Activated naive CD8-positive, alpha-beta T cell (primary cell): ENCODE results near the gene RELL2.
"Not testable (repeated sequence)": the region's sequence is repeated elsewhere in the genome, so short reads cannot be mapped to it uniquely, and the experiment has no call there.

Experiments
- H3K27ac Mint-ChIP-seq: one replicate; pipeline ENCODE4 v1.8.0; 2021; ENCODE audit warnings: mixed read lengths
- H3K27me3 Mint-ChIP-seq: one replicate; pipeline ENCODE4 v1.8.0; 2021; ENCODE audit warnings: mixed read lengths
- H3K36me3 Mint-ChIP-seq: one replicate; pipeline ENCODE4 v1.8.0; 2021; ENCODE audit warnings: mixed read lengths
- H3K4me1 Mint-ChIP-seq: one replicate; pipeline ENCODE4 v1.8.0; 2021; ENCODE audit warnings: low read depth, mixed read lengths
- H3K4me3 Mint-ChIP-seq: one replicate; pipeline ENCODE4 v1.8.0; 2021; ENCODE audit warnings: mild to moderate bottlenecking, mixed read lengths
- H3K9me3 Mint-ChIP-seq: one replicate; pipeline ENCODE4 v1.8.0; 2021; ENCODE audit warnings: low read depth, mixed read lengths

The RELL2 gene, protein sequence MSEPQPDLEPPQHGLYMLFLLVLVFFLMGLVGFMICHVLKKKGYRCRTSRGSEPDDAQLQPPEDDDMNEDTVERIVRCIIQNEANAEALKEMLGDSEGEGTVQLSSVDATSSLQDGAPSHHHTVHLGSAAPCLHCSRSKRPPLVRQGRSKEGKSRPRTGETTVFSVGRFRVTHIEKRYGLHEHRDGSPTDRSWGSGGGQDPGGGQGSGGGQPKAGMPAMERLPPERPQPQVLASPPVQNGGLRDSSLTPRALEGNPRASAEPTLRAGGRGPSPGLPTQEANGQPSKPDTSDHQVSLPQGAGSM

DNA sequence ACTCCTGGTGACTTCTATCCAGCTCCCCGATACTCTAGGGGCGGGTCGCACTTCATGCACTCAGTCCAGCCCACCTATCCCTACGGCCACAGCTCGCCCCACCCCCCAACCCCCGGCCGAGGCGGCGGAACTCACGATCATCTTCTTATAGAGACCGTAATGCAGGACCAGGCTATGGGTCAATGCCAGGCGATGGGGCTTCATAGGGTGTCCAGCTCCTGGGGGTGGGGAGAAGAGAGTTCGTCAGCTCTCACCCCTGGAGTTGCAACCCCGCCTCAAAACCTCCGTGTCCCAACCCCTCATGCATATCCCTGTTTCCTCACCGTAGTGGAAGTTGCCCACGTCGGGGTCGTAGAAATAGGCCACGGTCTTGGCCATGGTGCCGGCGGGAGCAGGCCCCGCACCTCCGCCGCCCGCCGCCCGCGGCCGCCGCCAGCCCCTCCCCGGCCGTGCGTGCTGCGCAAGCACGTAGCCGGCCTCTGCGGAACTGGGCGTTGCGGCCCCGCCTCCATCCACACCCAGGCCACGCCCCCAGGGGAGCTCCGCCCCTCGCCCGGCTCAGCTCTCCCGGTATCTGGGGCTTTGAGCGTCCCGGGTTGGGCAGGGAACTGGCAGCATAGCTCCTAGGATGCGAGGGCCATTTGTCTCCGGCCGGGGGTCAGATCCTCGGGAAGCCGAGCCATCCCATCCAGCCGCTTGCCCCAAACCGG is at the start of gene RELL2, which contains the start of gene HDAC3:
Gene RELL2, plus strand, starts transcription at position 585 of the 710 bp plus-strand sequence. CDS start 1,229 bp downstream, outside the sequence.
Gene HDAC3, minus strand, starts transcription at position 437 of the 710 bp plus-strand sequence. Its CDS starts 59 bp downstream, at position 378.
- Mint-ChIP-seq H3K4me1 (peaks cover 49% of the 10 kb centered on the region), H3K27ac (peak within 1 kb of the TSS; percentile 96), H3K4me3 (peak within 1 kb of the TSS; percentile 94), H3K27me3 (no peaks in the 10 kb centered on the region), H3K36me3 (peaks cover 3% of the 10 kb centered on the region), H3K9me3 (no peaks in the 10 kb centered on the region)

DNA sequence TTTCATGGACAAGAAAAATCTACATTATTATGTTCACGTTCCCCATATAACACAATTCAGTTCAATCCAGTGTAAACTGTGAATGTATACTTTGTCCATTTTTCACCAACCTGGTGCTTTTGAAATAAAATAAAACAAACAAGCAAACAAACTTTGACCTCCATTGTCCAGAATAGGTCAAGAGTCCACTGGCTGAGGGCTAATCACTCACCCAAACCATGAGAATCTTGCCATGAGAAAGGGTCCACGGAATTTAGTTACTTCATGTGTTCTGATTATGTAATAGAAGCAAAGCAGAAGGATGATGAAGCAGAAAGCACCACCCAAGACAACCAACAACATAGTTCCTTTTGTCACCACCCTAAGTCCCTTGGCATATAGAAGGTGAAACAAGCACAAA is 46.7 kb upstream of the RELL2 start:
- Mint-ChIP-seq H3K27me3 (no peaks in the 10 kb centered on the region), H3K4me1 (peaks cover 45% of the 10 kb centered on the region), H3K27ac (no peak overlapping the region), H3K4me3 (no peak overlapping the region), H3K9me3 (no peaks in the 10 kb centered on the region), H3K36me3 (peaks cover 2% of the 10 kb centered on the region)

DNA sequence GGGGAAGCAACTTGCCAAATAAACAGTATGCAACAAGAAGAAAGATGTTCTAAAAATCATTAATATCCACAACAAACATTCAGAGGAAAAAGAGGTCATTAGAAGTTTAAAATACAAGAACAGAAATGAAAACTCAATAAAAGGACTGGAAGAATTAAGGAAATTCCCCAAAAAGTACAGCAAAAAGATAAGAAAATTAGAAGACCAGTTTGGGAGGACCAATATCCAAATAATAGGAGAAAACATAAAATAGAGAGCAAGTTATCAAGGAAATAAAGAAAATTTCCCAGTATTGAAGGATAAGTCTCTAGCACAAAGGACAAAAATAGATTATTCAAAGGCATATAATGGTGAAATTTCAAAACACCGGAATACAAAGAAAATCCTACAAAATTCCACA is 39.9 kb upstream of the RELL2 start:
- peak overlapping the region; percentile 55 for H3K27ac Mint-ChIP-seq
- H3K36me3 Mint-ChIP-seq, result peaks cover 10% of the 10 kb centered on the region
- H3K4me1 Mint-ChIP-seq, result peaks cover 75% of the 10 kb centered on the region
- no peak overlapping the region for H3K4me3 Mint-ChIP-seq
- H3K27me3 Mint-ChIP-seq, result no peaks in the 10 kb centered on the region
- H3K9me3 Mint-ChIP-seq, result no peaks in the 10 kb centered on the region

DNA sequence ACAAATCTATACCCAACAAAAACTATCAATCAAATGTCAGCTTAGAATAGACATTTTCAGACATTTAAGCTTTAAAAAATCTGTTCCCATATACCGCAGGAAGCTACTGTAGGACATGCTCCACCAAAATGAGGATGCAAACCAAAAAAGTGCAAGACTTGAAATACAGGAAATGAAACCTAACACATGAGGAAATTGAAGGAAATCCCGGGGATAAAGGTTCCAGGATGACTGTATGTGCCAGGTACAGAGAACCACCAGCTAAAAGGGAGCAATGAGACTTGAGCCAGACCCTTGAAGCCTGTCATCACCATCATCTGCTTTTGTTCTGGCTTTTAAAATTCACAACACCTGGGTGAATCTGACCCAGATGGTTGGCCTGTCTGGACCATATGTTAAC is 39.4 kb upstream of the RELL2 start:
- no peaks in the 10 kb centered on the region for H3K27me3 Mint-ChIP-seq
- no peaks in the 10 kb centered on the region for H3K9me3 Mint-ChIP-seq
- H3K27ac Mint-ChIP-seq, result peak overlapping the region; percentile 55
- H3K4me3 Mint-ChIP-seq, result peak overlapping the region; percentile 20
- peaks cover 10% of the 10 kb centered on the region for H3K36me3 Mint-ChIP-seq
- H3K4me1 Mint-ChIP-seq, result peaks cover 75% of the 10 kb centered on the region

DNA sequence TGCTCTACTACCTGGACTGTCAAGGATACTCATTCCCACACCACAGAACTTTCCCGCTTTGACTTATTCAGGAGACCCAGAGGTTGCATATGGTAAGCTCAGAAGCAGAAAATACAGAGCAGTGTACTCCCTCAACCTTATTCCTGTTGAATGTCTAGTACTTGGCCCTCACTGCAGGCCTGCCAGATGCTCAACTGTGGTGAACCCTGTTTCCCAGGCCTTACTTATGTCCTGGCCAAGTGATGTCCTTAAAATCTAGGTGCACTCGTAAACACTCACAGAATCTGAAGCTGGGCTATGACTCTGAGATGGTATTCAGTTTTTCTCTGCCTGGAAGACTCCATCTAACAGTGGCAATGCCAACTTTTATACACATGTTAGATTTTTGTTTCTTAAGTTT is 39.0 kb upstream of the RELL2 start:
- Mint-ChIP-seq H3K9me3 (no peaks in the 10 kb centered on the region), H3K36me3 (peaks cover 10% of the 10 kb centered on the region), H3K4me3 (no peak overlapping the region), H3K27ac (peak overlapping the region; percentile 55), H3K4me1 (peaks cover 75% of the 10 kb centered on the region), H3K27me3 (no peaks in the 10 kb centered on the region)

DNA sequence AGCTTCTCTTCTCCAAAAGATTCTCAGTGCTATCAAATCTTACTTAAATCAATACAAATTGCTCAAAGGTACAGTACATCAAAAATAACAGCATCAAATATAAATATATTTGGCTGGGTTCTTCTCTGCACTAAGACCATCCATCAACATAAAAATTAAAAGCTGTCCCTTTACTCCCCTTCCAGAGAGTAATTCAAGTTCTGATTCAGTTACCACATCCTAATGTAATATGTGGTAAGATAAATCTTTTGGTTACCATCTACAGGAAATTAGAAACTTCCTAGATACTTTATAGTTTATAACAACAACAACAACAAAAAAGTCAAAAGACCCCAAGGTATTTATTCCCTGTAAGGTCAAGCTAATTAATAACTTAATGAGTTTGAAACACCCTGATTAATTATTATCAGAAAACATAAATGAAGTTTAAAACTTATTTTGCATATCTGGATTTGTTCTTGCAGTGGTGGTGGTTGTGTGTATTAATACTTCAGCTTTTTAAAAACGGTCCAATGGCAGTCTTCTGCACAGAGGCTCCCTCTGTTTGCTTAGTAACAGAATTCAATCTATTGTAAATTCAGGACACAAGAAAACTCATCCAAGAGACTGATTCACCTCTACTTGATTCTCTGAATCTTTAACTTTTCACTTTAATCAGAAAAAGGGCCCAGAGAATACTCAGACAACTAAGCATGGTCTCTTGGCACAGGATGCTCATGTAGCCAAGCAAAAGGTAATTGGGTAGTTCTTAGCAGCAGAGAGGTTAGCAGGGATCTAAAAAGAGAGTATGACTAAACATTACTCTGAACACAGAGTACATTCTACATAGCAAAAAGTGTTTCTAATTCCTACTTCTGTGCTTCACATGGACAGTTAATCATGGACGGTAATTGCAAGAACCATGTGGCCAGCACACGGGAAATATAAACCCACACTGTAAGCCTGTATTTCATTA is 38.1 kb upstream of the RELL2 start:
- Mint-ChIP-seq H3K9me3 (no peaks in the 10 kb centered on the region), H3K4me3 (no peak overlapping the region), H3K4me1 (peaks cover 77% of the 10 kb centered on the region), H3K27ac (peak overlapping the region; percentile 78), H3K36me3 (peaks cover 10% of the 10 kb centered on the region), H3K27me3 (no peaks in the 10 kb centered on the region)

DNA sequence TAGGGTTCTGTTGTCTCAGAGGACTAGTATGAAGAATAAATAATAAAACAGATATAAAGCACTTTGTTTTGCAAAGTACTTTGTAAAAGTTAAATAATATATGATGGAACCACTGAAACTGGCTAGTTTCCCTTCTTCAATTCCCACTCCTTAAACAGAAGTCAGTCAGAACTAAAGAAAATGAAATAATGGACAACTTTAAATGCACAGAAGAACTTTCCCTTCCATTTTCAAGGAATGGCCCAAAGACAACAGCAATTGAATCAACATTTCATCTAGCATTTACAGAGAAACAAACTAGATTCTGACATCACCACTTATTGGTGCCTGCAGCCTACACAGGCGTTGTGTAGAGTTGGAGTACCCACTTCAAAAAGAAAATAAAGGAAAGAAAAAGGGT is 34.2 kb upstream of the RELL2 start:
- peak overlapping the region; percentile 64 for H3K4me3 Mint-ChIP-seq
- H3K27ac Mint-ChIP-seq, result peak overlapping the region; percentile 84
- H3K4me1 Mint-ChIP-seq, result peaks cover 93% of the 10 kb centered on the region
- H3K9me3 Mint-ChIP-seq, result no peaks in the 10 kb centered on the region
- H3K27me3 Mint-ChIP-seq, result no peaks in the 10 kb centered on the region
- H3K36me3 Mint-ChIP-seq, result peaks cover 3% of the 10 kb centered on the region

DNA sequence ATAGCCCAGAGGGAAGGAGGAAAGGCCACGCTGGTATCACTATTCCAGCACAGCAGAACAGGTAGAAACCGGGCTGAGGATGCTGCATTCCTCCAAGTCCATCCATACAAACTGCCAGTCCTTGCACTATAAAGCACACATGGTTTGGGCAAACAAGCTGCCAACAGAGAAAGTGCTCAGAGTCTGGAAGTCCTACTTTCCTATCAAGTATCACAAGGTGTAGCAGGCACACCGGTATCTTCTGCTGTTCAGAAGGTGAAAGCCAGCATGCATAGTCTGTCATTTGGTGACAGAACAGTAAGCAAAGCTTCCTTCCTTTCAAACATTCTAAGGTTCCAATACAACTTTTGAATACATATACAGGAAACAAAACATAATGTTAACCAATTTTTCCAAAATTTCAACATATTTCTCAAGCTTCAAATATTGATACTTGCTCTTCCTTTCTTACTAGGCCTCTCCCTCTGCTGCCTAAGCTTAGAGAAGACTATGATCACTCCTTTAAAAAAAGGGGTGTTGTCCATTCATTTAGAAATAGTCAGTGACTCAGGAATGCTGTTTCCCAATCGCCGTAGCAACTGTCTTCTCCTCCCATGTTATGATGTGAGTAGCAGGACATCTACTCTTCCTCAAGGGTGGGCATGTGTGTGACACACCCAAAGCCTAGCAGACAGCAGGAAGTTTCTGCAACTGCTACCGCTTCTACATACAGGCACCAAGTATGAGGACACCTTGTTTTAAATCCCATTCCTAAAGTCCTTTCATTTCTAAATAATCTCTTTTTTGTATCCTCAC is 32.7 kb upstream of the RELL2 start:
- Mint-ChIP-seq H3K9me3 (no peaks in the 10 kb centered on the region), H3K4me3 (peak overlapping the region; percentile 77), H3K27me3 (no peaks in the 10 kb centered on the region), H3K4me1 (peaks cover 93% of the 10 kb centered on the region), H3K36me3 (peaks cover 6% of the 10 kb centered on the region), H3K27ac (peak overlapping the region; percentile 89)

DNA sequence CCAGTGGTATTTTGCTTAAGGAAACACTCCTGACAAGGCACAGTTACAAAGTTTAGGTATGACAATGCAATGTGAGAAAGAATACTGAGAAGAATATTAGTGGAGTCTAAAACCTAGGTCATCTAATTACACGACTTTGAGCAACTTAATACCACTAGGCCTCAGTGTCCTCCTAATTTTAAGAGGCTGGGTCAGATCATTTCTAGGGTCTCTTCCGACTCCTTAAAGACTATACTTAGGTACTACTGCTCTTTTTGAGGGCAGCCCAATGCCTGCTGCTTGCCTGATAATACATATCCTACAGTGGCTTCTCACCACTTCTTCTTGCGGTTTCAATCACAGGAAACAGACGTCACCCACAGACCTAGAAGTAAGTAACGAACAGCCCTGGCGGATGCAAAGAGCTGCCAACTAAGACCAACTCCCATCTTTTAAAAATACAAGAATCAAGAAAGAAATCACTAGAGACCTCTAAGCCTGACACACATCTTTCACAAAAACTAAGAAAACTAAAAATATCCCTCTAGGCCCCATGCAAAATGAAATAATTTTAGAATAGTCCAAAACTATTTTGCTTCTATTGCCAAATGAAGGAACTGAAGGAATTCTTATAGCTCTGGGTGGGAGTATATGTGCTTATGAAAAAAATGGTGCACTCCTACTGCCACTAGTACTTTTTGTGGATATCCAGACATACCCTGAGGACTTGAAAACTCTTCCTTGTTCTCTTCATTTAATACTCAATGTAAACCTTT is 31.1 kb upstream of the RELL2 start:
- H3K4me3 Mint-ChIP-seq, result peak overlapping the region; percentile 69
- peaks cover 88% of the 10 kb centered on the region for H3K4me1 Mint-ChIP-seq
- no peaks in the 10 kb centered on the region for H3K27me3 Mint-ChIP-seq
- H3K27ac Mint-ChIP-seq, result peak overlapping the region; percentile 83
- peaks cover 9% of the 10 kb centered on the region for H3K36me3 Mint-ChIP-seq
- H3K9me3 Mint-ChIP-seq, result no peaks in the 10 kb centered on the region

DNA sequence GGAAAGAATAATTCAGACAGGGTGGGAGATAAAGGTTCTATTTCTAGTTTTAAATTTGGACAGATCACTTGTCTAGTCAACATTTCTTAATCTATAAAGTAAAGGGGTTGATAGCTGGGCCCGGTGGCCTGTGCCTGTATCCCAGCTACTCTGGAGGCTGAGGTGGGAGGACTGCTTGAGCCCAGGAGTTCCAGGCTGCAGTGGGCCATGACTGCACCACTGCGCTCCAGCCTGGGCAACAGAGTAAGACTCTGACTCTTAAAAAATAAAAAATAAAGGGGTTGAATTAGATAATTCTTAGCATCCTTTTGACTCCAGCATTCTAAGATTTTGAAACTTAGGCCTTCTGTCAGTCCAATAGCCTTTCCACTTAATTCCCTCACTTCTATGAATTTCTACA is 28.8 kb upstream of the RELL2 start:
- H3K27ac Mint-ChIP-seq, result peak overlapping the region; percentile 90
- H3K9me3 Mint-ChIP-seq, result no peaks in the 10 kb centered on the region
- H3K27me3 Mint-ChIP-seq, result no peaks in the 10 kb centered on the region
- H3K36me3 Mint-ChIP-seq, result peaks cover 13% of the 10 kb centered on the region
- H3K4me3 Mint-ChIP-seq, result peak overlapping the region; percentile 54
- peaks cover 87% of the 10 kb centered on the region for H3K4me1 Mint-ChIP-seq

DNA sequence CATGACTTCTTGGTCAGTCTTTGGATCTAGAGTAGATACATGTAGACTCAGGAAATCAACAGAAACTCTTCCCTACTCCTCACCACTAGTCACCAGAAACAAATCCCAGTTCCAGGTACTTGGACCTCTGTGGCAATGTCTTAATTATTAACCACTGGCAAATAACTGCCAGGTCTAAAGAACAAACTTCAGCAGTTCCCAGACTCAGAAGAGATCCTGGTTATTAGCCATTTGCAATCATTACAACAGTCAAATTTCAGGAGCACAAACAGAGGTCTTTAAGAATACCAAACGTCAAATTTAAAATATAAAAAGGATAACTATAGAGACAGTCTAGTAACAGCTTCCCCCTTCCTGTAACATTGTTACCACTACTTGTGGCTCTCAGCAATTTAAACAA is 28.2 kb upstream of the RELL2 start:
- peaks cover 88% of the 10 kb centered on the region for H3K4me1 Mint-ChIP-seq
- no peaks in the 10 kb centered on the region for H3K27me3 Mint-ChIP-seq
- H3K27ac Mint-ChIP-seq, result peak overlapping the region; percentile 90
- H3K36me3 Mint-ChIP-seq, result peaks cover 13% of the 10 kb centered on the region
- no peaks in the 10 kb centered on the region for H3K9me3 Mint-ChIP-seq
- H3K4me3 Mint-ChIP-seq, result peak overlapping the region; percentile 54

DNA sequence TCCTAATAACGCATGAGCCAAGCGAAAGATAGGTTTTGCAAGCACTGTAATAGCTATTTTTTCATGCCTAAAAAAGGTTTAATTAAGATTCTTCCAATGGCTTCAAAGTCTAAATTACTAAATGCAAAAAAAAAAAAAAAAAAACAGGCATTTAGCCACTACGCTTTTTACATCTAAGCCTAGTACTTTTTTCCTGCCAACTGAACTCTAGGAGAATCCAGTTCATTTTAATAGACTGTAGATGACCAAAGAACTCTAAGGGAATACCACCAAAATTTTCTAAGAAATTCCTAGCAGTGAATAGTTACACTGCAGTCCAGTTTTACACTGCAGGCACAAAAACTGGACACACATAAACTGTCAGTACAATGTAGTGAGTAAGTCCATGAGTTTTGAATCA is 27.8 kb upstream of the RELL2 start:
- Mint-ChIP-seq H3K27me3 (no peaks in the 10 kb centered on the region), H3K36me3 (peaks cover 13% of the 10 kb centered on the region), H3K4me1 (peaks cover 88% of the 10 kb centered on the region), H3K27ac (peak overlapping the region; percentile 90), H3K9me3 (no peaks in the 10 kb centered on the region), H3K4me3 (no peak overlapping the region)

DNA sequence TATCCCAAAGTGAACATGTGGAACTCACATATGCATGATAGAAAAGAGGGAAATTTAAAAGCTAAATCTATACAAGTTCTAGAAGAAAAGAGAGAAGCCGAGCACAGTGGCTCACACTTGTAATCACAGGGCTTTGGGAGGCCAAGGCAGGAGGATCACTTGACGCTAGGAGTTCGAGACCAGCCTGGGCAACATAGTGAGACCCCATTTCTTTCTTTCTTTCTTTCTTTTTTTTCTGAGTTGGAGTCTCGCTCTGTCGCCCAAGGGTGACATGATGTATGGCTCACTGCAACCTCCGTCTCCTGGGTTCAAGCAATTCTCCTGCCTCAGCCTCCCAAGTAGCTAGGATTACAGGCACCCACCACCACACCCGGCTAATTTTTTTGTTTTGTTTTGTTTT is 26.9 kb upstream of the RELL2 start:
- Mint-ChIP-seq H3K36me3 (peaks cover 13% of the 10 kb centered on the region), H3K4me1 (peaks cover 87% of the 10 kb centered on the region), H3K27ac (peak overlapping the region; percentile 79), H3K4me3 (peak overlapping the region; percentile 66)
- H3K27me3 Mint-ChIP-seq, H3K9me3 Mint-ChIP-seq: not testable (repeated sequence)
